Measurements from ENCODE around the gene UTF1.
A peak's percentile ranks its signal among the peaks of the same experiment; 100 is the strongest.
"Not testable (repeated sequence)": the region's sequence is repeated elsewhere in the genome, so short reads cannot be mapped to it uniquely, and the experiment has no call there.

The UTF1 gene

GRCh38 chr10:133265052-133265451 is 35.0 kb downstream of the UTF1 start:
- DNase-seq (ENCODE audit: low read depth in 2 of 2) = not testable (repeated sequence)

DNA sequence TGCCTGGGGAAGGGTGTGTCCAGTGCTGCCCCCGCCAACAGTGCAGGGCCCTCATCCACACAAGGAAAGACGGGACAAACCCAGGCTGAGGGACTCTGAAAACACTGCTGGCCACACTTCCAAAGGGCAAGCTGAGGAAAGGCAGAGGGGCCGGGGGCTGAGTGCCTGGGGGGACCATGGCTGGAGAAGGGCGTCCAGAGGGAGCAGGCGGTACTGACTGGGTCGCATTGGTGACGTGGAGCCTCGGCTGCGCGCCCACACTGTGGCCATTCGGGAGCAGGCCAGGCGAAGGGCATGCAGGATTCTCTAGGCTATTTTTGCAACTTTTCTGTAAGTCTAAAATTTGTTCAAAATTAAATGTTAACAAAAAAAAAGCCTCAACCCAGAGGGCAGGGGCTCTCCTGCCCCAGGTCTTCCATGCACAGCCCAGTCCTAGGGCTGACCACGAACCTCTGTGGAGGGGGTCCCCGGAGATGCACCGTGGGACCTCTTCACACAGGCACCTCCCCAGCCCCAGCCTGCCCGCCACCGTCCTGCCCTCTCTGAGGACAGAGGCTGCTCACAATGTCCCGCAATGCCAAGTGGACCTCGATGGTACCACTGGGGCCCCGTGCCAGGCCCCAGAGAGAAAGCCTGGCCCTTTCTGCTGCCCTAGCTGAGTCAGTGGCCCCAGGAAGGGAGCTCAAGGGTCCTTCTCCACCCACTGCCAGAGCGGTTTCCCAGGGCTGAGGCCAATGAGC is 36.2 kb downstream of the UTF1 start:
- no peak for DNase-seq (ENCODE audit: low read depth in 2 of 2)

- no peak for DNase-seq (ENCODE audit: low read depth in 2 of 2)
Observed at GRCh38 chr10:133267293-133267692, 37.3 kb downstream of the UTF1 start.

GRCh38 chr10:133267829-133268228 is 37.8 kb downstream of the UTF1 start:
- no peak for DNase-seq (ENCODE audit: low read depth in 2 of 2)

DNA sequence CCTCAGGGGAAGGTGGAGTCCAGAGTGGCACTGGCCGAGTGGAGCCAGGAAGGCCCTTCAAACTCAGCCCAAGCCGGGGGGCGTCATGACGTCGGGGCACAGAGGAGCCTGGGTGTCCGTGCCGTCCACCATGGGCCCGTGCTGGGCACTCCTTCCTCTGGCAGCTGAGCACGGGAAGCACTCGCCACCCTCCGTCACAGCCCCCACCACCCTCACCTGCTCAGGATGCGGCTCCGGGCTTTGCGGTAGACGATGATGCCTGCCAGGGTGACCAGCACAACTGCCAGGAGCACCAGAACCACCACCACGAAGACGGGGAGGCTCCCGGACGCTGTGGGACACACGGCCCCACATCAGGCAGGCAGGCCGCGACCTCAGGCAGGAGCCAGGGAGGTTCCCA is 38.5 kb downstream of the UTF1 start:
- no peak for DNase-seq (ENCODE audit: low read depth in 2 of 2)

- DNase-seq (ENCODE audit: low read depth in 2 of 2) = no peak
Observed at GRCh38 chr10:133269367-133269766, 39.4 kb downstream of the UTF1 start.

GRCh38 chr10:133270204-133270603 is 40.2 kb downstream of the UTF1 start:
- DNase-seq (ENCODE audit: low read depth in 2 of 2) = no peak

- DNase-seq (ENCODE audit: low read depth in 2 of 2) = no peak
Observed at GRCh38 chr10:133270773-133271297, 40.8 kb downstream of the UTF1 start.

- no peak for DNase-seq (ENCODE audit: low read depth in 2 of 2)
Observed at GRCh38 chr10:133271521-133272300, 41.7 kb downstream of the UTF1 start.

DNA sequence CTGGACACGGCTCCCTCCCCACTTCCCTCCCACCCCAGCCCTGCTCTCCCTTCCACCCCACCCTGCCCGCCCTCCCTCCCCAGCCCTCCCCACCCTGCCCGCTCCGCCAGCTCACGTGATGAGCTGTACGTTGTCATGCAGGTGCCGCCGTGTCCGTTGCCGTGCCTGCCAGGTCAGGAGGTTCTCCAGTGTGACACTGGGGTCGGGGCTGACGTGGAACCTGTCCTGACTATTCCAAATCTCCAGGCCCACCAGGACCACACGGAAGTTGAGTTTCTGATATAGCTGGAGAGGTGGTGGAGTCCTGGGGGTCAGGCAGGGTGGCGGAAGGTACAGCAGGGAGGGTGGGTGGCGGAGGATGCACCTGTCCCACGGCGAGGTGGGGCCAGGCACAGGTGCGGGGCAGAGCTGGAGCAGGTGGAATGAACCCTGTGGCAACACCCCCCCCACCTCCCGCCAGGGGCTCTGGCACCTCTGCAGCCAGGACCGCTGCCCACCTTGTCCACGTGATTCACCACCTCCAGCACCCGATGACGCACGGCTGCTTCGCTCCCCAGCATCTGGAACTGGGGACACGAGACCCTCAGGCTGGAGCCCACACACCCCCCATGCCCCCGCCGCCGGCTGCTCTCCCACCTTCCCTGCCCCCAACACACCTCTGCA is 42.4 kb downstream of the UTF1 start:
- DNase-seq (ENCODE audit: low read depth in 2 of 2) = no peak

GRCh38 chr10:133272964-133273420 is 43.0 kb downstream of the UTF1 start:
- DNase-seq (ENCODE audit: low read depth in 2 of 2) = no peak

- DNase-seq (ENCODE audit: low read depth in 2 of 2) = no peak
Observed at GRCh38 chr10:133273534-133274143, 43.6 kb downstream of the UTF1 start.

DNA sequence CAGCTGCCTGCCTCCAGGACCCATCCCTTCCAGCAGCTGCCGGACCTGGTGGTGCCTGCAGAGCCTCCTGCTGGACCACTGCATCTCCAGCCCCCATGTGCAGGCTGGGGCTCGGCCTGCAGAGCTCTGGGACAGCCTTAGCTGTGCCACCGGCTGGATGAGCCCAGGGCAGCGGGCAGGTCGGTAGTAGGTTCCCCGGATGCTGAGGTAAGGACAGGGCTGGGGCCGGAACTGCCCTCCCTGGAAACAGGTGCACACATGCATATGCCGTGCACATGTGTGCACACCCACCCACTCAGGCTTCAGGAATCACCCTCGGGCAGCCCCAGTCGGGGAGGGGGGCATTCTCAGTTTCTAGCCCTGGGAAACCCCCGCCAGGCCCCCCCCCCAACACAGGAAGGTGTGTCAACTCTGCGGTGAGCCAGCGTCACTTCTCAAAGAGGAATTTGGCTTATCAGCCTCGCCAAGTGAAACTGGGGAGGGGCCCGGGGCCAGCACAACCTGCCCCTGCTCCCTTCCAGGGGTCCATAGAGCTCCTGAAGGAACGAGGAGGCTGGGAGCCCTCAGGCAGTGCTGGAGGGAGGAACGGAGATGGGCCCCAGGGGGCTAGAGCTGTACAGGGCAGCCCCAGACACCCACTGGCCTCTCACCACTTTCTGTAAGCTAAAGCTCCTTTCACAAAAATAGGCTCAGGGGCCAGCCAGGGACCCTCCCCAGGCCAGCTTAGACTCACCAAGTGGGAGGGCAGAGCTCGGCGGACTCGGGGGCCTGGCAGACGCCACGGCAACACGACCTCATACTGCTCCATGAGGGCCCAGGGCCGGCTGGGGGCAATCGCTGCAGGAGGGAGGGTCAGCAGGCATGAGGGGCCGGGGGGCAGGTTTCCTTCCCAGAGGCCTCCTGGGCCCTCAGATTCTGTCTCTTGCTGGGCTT is 45.0 kb downstream of the UTF1 start:
- peak; percentile 77 to 80 for DNase-seq (ENCODE audit: low read depth in 2 of 2)

GRCh38 chr10:133275684-133276092 is 45.7 kb downstream of the UTF1 start:
- DNase-seq (ENCODE audit: low read depth in 2 of 2) = peak in 1 of 2 experiments; percentile 43

DNA sequence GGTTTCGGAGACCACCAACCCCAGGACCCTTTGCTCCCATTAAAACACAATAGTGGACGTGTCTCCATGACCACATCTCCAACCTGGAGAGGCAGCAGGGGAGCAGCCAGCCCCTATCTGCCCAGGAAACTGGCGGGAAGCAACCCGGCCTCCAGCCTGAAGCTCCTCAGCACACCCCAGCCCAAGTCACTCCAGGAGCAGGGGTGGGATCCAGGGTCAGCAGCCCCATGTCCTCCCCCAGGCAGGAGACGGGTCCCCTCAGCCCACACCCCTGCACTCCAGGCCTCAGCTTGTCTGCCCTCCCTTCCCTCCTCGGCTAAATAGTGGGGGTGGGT is 46.0 kb downstream of the UTF1 start:
- DNase-seq (ENCODE audit: low read depth in 2 of 2) = no peak

GRCh38 chr10:133276435-133277201 is 46.6 kb downstream of the UTF1 start, which contains the start of gene ADAM8:
Gene ADAM8 (minus strand): TSS chr10:133276868. CDS start chr10:133276817, 51 bp downstream.
- peak in 1 of 2 experiments; percentile 78 for DNase-seq (ENCODE audit: low read depth in 2 of 2)

- DNase-seq (ENCODE audit: low read depth in 2 of 2) = no peak
Observed at GRCh38 chr10:133277277-133277992, 47.4 kb downstream of the UTF1 start.

DNA sequence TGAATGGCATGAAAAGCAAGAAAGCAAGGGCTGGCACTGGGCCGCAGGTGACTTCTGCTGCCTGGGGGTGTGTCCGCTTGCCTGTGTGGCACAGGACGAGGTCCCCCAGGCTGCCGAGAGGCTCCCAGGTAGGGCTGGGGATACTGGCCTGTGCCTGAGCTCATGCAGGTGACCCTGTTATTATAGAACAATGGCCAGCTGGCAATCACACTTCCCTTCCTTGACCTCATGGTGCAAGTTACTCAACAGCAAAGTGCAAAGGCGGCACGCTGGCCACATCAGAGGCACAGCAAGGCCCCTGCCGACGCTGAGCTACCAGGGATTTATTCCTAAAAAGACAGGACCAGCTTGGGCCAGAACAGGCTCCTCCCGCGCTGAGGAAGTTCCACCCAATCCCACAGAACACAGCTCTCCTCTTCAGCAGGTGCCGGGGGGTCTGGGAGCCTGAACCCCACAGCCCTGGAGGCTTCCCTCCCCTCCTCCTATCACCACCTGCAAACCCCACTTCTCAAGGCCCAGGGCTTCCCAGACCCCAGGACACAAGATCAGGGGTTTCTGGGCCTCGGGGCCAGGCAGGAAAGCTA is 48.1 kb downstream of the UTF1 start:
- no peak for DNase-seq (ENCODE audit: low read depth in 2 of 2)
